Ascending aorta (tissue), 2 donors: Measurements from ENCODE around the gene HECTD4. TPM values are rescaled to one million over a fixed set of nuclear protein-coding genes. Genes with fewer than 3 reads are reported as not detected.
"Not testable (repeated sequence)": the region's sequence is repeated elsewhere in the genome, so short reads cannot be mapped to it uniquely, and the experiment has no call there.

Source experiments
- DNase-seq, 2 donors: peaks; one replicate each; pipeline ENCODE4 v3.0.0-alpha.2; 2019; ENCODE audit warnings: low spot score in 2 of 2
- H3K27ac ChIP-seq, 2 donors: fragments of 200-600 bp; sonication (generic); one replicate each; pipeline ENCODE4 v1.5.1; 2016 to 2017; ENCODE audit warnings: mild to moderate bottlenecking in 1 of 2
- H3K27me3 ChIP-seq: fragments of 200-600 bp; sonication (generic); one replicate; pipeline ENCODE4 v1.5.1; 2017
- H3K36me3 ChIP-seq, 2 donors: fragments of 200-600 bp; sonication (generic); one replicate each; pipeline ENCODE4 v1.5.1; 2016
- H3K4me1 ChIP-seq, 2 donors: fragments of 200-600 bp; sonication (generic); one replicate each; pipeline ENCODE4 v1.5.1; 2016 to 2017; ENCODE audit warnings: mild to moderate bottlenecking in 1 of 2
- H3K4me3 ChIP-seq, 2 donors: fragments of 200-600 bp; sonication (generic); one replicate each; pipeline ENCODE4 v1.5.1; 2016 to 2017; ENCODE audit warnings: mild to moderate bottlenecking in 1 of 2
- H3K9me3 ChIP-seq, 2 donors: fragments of 200-600 bp; sonication (generic); one replicate each; pipeline ENCODE4 v1.5.1; 2016
- CTCF ChIP-seq, 3 experiments: fragments of 200-600 bp in 2 of 3; fragments of 450-650 bp in 1 of 3; sonication (generic) in 2 of 3; IDR thresholded peaks; one replicate each; pipeline ENCODE4 v1.5.1; 2016 to 2019; ENCODE audit warnings: antibody characterized with exemption in 3 of 3, mild to moderate bottlenecking in 1 of 3, moderate library complexity in 1 of 3
- intact Hi-C: fragments of 100-400 bp; cut with DNase I; formaldehyde crosslinking; loops from one replicate; pipeline ENCODE4 v1.15.1; 2023
- total RNA-seq: library from RNA; depleted of rRNA; stranded (reverse); fragments of >200 nt; gene quantifications from one replicate; pipeline ENCODE4 v1.1.0, GENCODE V29; 2016

Gene HECTD4
- total RNA-seq, 1 donor from 2014 or later = 23.7 TPM

GRCh38 chr12:112233242-112233641, 149.0 kb downstream of the HECTD4 start:
- peaks cover 52 to 86% of the 10 kb centered on the region in 2 donors for H3K36me3 ChIP-seq
- no peak for DNase-seq
- no peak overlapping the region for H3K27ac ChIP-seq
- no peak for TF ChIP-seq CTCF (IDR thresholded peaks at IDR 0.05)
- intact Hi-C loops = no loop called here
- no peaks in the 10 kb centered on the region for H3K4me1 ChIP-seq
- no peaks in the 10 kb centered on the region for H3K27me3 ChIP-seq
- no peak overlapping the region for H3K4me3 ChIP-seq
- no peaks in the 10 kb centered on the region for H3K9me3 ChIP-seq

- Histone ChIP-seq H3K27ac (no peak overlapping the region), H3K27me3 (no peaks in the 10 kb centered on the region), H3K4me3 (no peak overlapping the region), H3K4me1 (no peaks in the 10 kb centered on the region), H3K9me3 (no peaks in the 10 kb centered on the region), H3K36me3 (peaks cover 49 to 89% of the 10 kb centered on the region in 2 donors)
- intact Hi-C loops = no loop called here
- no peak for TF ChIP-seq CTCF (IDR thresholded peaks at IDR 0.05)
- DNase-seq = no peak
Observed at GRCh38 chr12:112230136-112230535, 152.1 kb downstream of the HECTD4 start.

GRCh38 chr12:112226768-112227167, 155.5 kb downstream of the HECTD4 start:
- peaks cover 39 to 76% of the 10 kb centered on the region in 2 donors for H3K36me3 ChIP-seq
- no peak for TF ChIP-seq CTCF (IDR thresholded peaks at IDR 0.05)
- H3K27me3 ChIP-seq = no peaks in the 10 kb centered on the region
- H3K9me3 ChIP-seq = no peaks in the 10 kb centered on the region
- DNase-seq = no peak
- intact Hi-C loops = no loop called here
- H3K27ac ChIP-seq = no peak overlapping the region
- H3K4me3 ChIP-seq = no peak overlapping the region
- H3K4me1 ChIP-seq = no peaks in the 10 kb centered on the region

DNA sequence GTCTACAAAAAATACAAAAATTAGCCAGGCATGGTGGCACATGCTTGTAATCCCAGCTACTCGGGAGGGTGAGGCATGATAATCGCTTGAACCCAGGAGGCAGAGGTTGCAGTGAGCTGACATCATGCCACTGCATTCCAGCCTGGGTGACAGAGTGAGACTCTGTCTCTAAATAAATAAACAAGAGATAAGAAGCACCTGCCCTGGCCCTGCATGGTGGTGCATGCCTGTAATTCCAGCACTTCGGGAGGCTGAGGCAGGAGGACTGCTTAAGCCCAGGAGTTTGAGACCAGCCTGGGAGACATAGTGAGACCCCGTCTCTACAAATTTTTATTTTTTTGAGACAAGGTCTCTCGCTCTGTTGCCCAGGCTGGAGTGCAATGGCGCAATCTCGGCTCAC, 161.6 kb downstream of the HECTD4 start:
- DNase-seq = not testable (repeated sequence)

GRCh38 chr12:112219195-112219594, 163.0 kb downstream of the HECTD4 start:
- no peaks in the 10 kb centered on the region for H3K27me3 ChIP-seq
- TF ChIP-seq CTCF (IDR thresholded peaks at IDR 0.05) = no peak
- H3K9me3 ChIP-seq = no peaks in the 10 kb centered on the region
- intact Hi-C loops = no loop called here
- no peak for DNase-seq
- no peak overlapping the region for H3K4me3 ChIP-seq
- no peaks in the 10 kb centered on the region for H3K4me1 ChIP-seq
- no peak overlapping the region for H3K27ac ChIP-seq
- peaks cover 41 to 52% of the 10 kb centered on the region in 2 donors for H3K36me3 ChIP-seq

More for the DNA sequence above, 161.6 kb downstream of the HECTD4 start:
- H3K4me1 ChIP-seq, H3K27ac ChIP-seq, H3K9me3 ChIP-seq, H3K4me3 ChIP-seq, intact Hi-C loops, H3K27me3 ChIP-seq: not testable (repeated sequence)
- H3K36me3 ChIP-seq = peaks cover 43 to 51% of the 10 kb centered on the region in 2 donors

DNA sequence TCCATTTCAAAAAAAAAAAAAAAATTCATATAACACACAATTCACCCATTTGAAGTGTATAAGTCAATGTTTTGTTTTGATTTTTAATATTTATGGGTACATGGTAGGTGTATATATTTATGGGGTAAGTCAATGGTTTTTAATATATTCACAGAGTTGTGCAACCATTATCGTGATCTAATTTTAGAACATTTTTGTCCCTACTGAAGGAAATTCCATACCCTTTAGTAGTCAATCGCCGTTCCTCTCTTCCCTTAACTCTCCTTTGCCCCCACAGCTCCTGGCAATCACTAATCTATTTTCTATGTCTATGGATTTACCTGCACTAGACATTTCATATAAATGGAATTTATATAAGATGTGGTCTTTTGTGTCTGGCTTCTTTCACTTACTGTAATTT, 164.1 kb downstream of the HECTD4 start:
- intact Hi-C loops = no loop called here
- H3K27ac ChIP-seq = no peak overlapping the region
- no peaks in the 10 kb centered on the region for H3K27me3 ChIP-seq
- no peaks in the 10 kb centered on the region for H3K4me1 ChIP-seq
- H3K36me3 ChIP-seq = peaks cover 41 to 58% of the 10 kb centered on the region in 2 donors
- no peak for DNase-seq
- H3K4me3 ChIP-seq = no peak overlapping the region
- no peak for TF ChIP-seq CTCF (IDR thresholded peaks at IDR 0.05)
- no peaks in the 10 kb centered on the region for H3K9me3 ChIP-seq
